Measurements from ENCODE around the gene ASIC1.

- TF ChIP-seq CEBPB (IDR thresholded peaks at IDR 0.05) (no peak), TEAD4 (IDR thresholded peaks at IDR 0.05) (no peak), CREB1 (IDR thresholded peaks at IDR 0.05; ENCODE audit: low read depth) (no peak)
Observed at GRCh38 chr12:50104417-50105366, 47.3 kb downstream of the ASIC1 start.
